GM19397 (cell line): ENCODE results near the gene SLC7A11.

Experiments used
- ATAC-seq: cut with Tn5 transposase; IDR thresholded peaks from one replicate; pipeline ENCODE4 v1.9.1; 2021; ENCODE audit warnings: mild to moderate bottlenecking, moderate library complexity; ENCODE audit not compliant: unreplicated experiment

SLC7A11 gene

GRCh38 chr4:138174981-138175794 lies 67.0 kb downstream of the SLC7A11 start:
- ATAC-seq, result no peak

GRCh38 chr4:138164208-138164607 lies 77.9 kb downstream of the SLC7A11 start:
- no peak for ATAC-seq

GRCh38 chr4:138163171-138163570 lies 79.0 kb downstream of the SLC7A11 start:
- ATAC-seq, result no peak

GRCh38 chr4:138162259-138162658 lies 79.9 kb downstream of the SLC7A11 start:
- ATAC-seq, result no peak

- ATAC-seq, result no peak
Measured at GRCh38 chr4:138161351-138161750, 80.8 kb downstream of the SLC7A11 start.

GRCh38 chr4:138158746-138159297 lies 83.3 kb downstream of the SLC7A11 start:
- no peak for ATAC-seq

- no peak for ATAC-seq
Measured at GRCh38 chr4:138140879-138141278, 101.3 kb downstream of the SLC7A11 start.

GRCh38 chr4:138138774-138139173 lies 103.4 kb downstream of the SLC7A11 start:
- ATAC-seq, result no peak

GRCh38 chr4:138135610-138136009 lies 106.5 kb downstream of the SLC7A11 start:
- ATAC-seq, result no peak

GRCh38 chr4:138118270-138118669 lies 123.9 kb downstream of the SLC7A11 start:
- ATAC-seq, result no peak

- ATAC-seq, result no peak
Measured at GRCh38 chr4:138115053-138115452, 127.1 kb downstream of the SLC7A11 start.

GRCh38 chr4:138114434-138114833 lies 127.7 kb downstream of the SLC7A11 start:
- peak; percentile 100 for ATAC-seq
